Fibroblast of pulmonary artery (primary cell): Measurements from ENCODE around the gene OSBPL5.

ENCODE experiments used
- DNase-seq: peaks from one replicate; pipeline ENCODE4 v3.0.0-alpha.2; 2010; ENCODE audit warnings: low read depth
- H3K4me3 ChIP-seq: replicated peaks from 2 replicates; pipeline ENCODE4 v1.5.1; 2011; ENCODE audit warnings: low read depth, mild to moderate bottlenecking, control low read depth, low read length, moderate library complexity
- TF ChIP-seq, protein P1 (sequence below): IDR thresholded peaks from 2 replicates; pipeline ENCODE4 v1.5.1; 2011; ENCODE audit warnings: mild to moderate bottlenecking, control low read depth, low read length, inconsistent platforms; ENCODE audit errors: missing control alignments

The OSBPL5 gene

DNA sequence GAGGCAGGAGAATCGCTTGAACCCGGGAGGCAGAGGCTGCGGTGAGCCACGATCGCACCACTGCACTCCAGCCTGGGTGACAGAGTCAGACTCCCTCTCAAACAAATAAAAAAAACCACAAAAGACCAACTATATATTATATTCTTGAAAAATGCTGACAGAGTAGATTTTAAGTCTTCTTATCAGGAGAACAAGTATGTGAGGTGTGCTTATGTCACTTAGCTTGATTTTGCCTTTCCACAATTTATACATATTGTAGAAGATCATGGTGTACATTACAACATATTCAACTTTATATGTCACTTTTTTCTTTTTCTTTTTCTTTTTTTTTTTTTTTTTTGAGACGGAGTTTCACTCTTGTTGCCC lies 83.7 kb downstream of the OSBPL5 start:
- no peak overlapping the region for H3K4me3 ChIP-seq
- TF ChIP-seq, protein P1, sequence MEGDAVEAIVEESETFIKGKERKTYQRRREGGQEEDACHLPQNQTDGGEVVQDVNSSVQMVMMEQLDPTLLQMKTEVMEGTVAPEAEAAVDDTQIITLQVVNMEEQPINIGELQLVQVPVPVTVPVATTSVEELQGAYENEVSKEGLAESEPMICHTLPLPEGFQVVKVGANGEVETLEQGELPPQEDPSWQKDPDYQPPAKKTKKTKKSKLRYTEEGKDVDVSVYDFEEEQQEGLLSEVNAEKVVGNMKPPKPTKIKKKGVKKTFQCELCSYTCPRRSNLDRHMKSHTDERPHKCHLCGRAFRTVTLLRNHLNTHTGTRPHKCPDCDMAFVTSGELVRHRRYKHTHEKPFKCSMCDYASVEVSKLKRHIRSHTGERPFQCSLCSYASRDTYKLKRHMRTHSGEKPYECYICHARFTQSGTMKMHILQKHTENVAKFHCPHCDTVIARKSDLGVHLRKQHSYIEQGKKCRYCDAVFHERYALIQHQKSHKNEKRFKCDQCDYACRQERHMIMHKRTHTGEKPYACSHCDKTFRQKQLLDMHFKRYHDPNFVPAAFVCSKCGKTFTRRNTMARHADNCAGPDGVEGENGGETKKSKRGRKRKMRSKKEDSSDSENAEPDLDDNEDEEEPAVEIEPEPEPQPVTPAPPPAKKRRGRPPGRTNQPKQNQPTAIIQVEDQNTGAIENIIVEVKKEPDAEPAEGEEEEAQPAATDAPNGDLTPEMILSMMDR: no peak
- DNase-seq: no peak

DNA sequence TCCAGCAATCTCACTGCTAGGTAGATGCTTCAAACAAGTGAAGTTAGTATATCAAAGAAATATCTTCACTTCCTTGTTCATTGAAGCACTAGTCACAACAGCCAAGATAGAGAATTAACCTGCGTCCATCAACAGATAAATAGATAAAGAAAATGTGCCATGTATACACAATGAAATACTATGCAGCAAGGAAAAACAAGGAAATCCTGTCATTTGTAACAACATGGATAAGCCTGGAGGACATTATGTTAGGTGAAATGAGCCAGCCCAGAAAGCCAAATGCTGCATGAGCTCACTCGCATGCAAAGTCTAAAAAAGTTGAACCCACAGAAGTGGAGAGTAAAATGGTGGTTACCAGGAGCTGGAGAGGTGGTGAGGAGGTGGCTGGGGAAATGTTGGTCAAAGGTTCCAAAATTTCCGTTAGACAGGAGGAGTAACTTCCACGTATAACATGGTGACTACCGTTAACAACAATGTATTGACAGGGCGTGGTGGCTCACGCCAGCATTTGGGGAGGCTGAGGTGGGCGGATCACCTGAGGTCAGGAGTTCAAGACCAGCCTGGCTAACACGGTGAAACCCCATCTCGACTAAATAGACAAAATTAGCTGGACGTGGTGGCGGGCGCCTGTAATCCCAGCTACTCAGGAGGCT lies 84.3 kb downstream of the OSBPL5 start:
- H3K4me3 ChIP-seq: no peak overlapping the region
- DNase-seq: no peak
- TF ChIP-seq, protein P1: no peak

DNA sequence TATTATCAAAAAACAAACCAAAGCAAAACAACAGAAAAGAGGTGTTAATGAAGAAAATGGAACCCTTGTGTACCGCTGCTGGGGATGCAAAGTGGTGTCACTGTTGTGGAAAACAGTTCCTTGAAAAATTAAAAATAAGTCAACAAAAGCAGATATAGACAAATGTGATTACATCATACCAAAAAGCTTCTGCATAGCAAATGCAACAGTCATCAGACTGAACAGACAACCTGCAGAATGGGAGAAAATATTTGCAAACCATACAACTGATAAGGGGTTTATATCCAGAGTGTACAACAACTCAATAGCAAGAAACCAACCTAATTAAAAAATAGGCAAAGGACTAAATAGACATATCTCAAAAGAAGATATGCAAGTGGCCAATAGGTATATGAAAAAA lies 85.0 kb downstream of the OSBPL5 start:
- TF ChIP-seq, protein P1: no peak
- no peak overlapping the region for H3K4me3 ChIP-seq
- peak; percentile 42 for DNase-seq

DNA sequence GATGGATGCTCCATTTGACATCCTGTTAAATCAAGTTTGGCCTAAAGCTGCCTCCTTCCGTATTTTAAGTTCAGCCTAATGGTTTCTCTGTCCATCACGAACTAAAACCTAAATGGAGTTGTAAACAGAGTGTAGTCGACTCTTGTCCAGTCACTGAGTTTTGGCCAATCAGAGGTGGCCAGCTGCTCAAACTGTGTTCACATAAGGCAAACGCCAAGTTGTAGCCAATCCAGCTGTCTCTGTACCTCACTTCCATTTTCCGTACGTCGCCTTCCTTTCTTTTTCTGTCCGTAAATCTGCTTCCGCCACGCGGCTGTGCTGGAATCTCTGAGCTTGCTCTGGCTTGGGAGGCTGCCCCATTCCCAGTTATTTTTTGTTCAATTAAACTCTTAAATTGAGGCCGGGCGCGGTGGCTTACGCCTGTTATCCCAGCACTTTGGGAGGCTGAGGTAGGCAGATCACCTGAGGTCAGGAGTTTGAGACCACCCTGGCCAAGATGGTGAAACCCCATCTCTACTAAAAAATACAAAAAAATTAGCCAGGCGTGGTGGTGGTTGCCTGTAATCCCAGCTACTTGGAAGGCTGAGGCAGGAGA lies 87.2 kb downstream of the OSBPL5 start:
- no peak overlapping the region for H3K4me3 ChIP-seq
- DNase-seq: no peak
- TF ChIP-seq, protein P1: no peak

DNA sequence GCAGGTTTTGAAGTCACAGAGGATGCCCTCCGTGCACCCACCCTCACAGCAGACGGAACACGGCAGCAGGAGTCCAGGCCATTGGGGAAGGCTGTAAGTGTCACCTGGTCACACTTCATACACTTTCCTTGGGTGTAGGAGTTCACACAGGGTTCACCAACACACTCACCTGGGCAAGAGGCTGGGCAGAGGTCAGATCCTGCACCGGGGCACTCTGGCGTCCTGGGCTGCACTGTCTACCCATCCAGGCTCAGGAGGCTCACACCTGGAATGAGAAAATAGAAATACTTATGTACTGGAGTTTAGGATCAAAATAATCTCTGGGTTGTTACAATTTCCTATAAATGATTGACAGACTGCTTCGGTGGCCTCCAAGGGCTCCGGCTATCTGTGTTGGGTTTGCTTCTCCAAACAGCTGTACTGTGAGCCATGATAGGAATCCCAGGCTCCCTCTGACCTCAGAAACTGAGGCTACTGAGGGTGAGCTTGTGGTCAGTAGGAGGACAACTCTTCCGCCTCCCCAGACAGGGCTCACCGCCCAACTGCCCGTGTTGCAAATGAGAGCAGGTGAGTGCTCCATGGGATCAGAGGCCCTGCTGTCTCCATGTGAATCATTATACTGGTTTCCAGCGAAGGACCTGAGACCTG lies 87.8 kb downstream of the OSBPL5 start:
- no peak for DNase-seq
- TF ChIP-seq, protein P1: no peak
- H3K4me3 ChIP-seq: no peak overlapping the region

DNA sequence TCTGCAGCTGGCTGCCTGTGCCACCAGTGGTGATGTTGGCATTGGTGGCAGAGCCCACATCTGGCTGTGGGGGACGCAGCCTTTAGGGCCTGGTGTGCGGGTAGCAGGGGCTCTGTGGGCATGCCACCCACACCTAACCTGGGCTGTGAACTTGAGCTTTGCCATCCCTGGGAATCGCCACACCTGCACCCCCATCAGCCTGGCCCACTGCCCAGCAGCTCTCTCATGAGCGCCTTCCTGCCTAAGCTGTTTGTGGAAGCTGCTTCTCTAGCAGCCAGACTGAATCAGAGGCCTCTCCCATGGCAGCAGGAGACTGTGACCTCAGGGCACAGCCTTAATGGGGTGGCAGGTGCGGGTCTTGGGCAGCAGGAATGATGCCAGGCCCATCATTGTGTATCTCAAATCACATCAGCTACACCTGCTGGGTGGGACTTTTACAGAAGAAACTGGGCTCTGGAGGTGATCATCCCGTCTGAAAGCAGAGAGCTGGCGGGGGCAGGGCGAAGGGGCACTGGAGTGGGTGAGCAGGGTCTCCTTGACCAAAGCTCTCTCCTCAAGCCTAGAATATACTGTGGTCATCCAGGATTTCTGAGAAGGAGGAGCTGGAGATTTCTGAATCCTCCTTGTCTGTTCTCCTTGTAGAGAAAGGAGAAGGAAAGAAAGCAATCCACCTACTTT lies 90.1 kb downstream of the OSBPL5 start:
- no peak overlapping the region for H3K4me3 ChIP-seq
- DNase-seq: no peak
- TF ChIP-seq, protein P1: no peak
